IMR-90 (cell line): ENCODE results near the gene CUEDC2. TPM values are rescaled to one million over a fixed set of nuclear protein-coding genes. Genes with fewer than 3 reads are reported as not detected.

Experiments
- ATAC-seq: fragments of 200-7000 bp; cut with Tn5 transposase; 2 replicates; pipeline ENCODE4 v1.9.1; 2020; ENCODE audit warnings: low read depth, mild to moderate bottlenecking, moderate library complexity
- BruUV-seq: library from RNA; stranded (reverse); fragments of 400-500 nt; replicated peaks from 2 replicates; lab custom pipeline; 2021; lab: Mats Ljungman, UMichigan
- CTCF ChIA-PET: fragments of 300-600 bp; formaldehyde crosslinking; extraction: SDS; loops from one replicate; lab custom pipeline; 2021; ENCODE audit warnings: antibody characterized with exemption; lab: Yijun Ruan, JAX
- POLR2A ChIA-PET: fragments of 300-600 bp; sonication (Branson Sonifier 250); formaldehyde crosslinking; loops from one replicate; lab custom pipeline; 2022; ENCODE audit warnings: antibody characterized with exemption; ENCODE audit not compliant: unreplicated experiment; lab: Charles Lee
- DNase-seq: peaks from one replicate; pipeline ENCODE4 v3.0.0; 2013
- H2AFZ ChIP-seq: replicated peaks from 2 replicates; pipeline ENCODE3; 2013; ENCODE audit warnings: low read length, mild to moderate bottlenecking; ENCODE audit not compliant: poor library complexity
- H2AK5ac ChIP-seq: 2 replicates; pipeline ENCODE4 v1.6.1; 2013; ENCODE audit warnings: low read depth, low read length, inconsistent platforms
- H2AK9ac ChIP-seq: replicated peaks from 2 replicates; pipeline ENCODE3; 2013; ENCODE audit warnings: mild to moderate bottlenecking, low read depth, low read length, moderate library complexity; ENCODE audit not compliant: poor library complexity
- H2BK120ac ChIP-seq: 2 replicates; pipeline ENCODE4 v1.6.1; 2013; ENCODE audit warnings: low read depth, low read length, inconsistent platforms
- H2BK15ac ChIP-seq: 3 replicates; pipeline ENCODE4 v1.6.1; 2013; ENCODE audit warnings: low read depth, low read length, inconsistent platforms
- H2BK20ac ChIP-seq: 2 replicates; pipeline ENCODE4 v1.6.1; 2013; ENCODE audit warnings: low read depth, mild to moderate bottlenecking, inconsistent platforms, low read length, moderate library complexity
- H2BK5ac ChIP-seq: 2 replicates; pipeline ENCODE4 v1.6.1; 2013; ENCODE audit warnings: mild to moderate bottlenecking, low read depth, low read length, inconsistent platforms; ENCODE audit not compliant: poor library complexity, severe bottlenecking
- H3K14ac ChIP-seq: replicated peaks from 2 replicates; pipeline ENCODE4 v1.6.1; 2013; ENCODE audit warnings: low read depth, low read length, inconsistent platforms
- H3K18ac ChIP-seq: 2 replicates; pipeline ENCODE4 v1.6.1; 2013; ENCODE audit warnings: low read depth, low read length, control low read depth
- H3K23ac ChIP-seq: 2 replicates; pipeline ENCODE4 v1.6.1; 2013; ENCODE audit warnings: low read depth, low read length, inconsistent platforms
- H3K27ac ChIP-seq: 2 replicates; pipeline ENCODE4 v1.5.1; 2013; ENCODE audit warnings: mild to moderate bottlenecking, control low read depth, low read length; ENCODE audit not compliant: insufficient read depth
- H3K27me3 ChIP-seq: 2 replicates; pipeline ENCODE4 v1.6.1; 2013; ENCODE audit warnings: low read length; ENCODE audit not compliant: control insufficient read depth, insufficient read depth
- H3K36me3 ChIP-seq: 2 replicates; pipeline ENCODE4 v1.6.1; 2013; ENCODE audit warnings: low read length, mixed read lengths; ENCODE audit not compliant: control insufficient read depth, insufficient read depth
- H3K4ac ChIP-seq: 2 replicates; pipeline ENCODE4 v1.6.1; 2013; ENCODE audit warnings: low read depth, low read length, inconsistent platforms
- H3K4me1 ChIP-seq: 2 replicates; pipeline ENCODE4 v1.6.1; 2013; ENCODE audit warnings: low read length, mixed read lengths; ENCODE audit not compliant: control insufficient read depth, insufficient read depth
- H3K4me2 ChIP-seq: 2 replicates; pipeline ENCODE4 v1.6.1; 2013; ENCODE audit warnings: low read depth, mild to moderate bottlenecking, control low read depth, low read length, moderate library complexity
- H3K4me3 ChIP-seq: 2 replicates; pipeline ENCODE4 v1.5.1; 2013; ENCODE audit warnings: low read depth, mild to moderate bottlenecking, control low read depth, low read length, moderate library complexity; ENCODE audit not compliant: insufficient read depth
- H3K56ac ChIP-seq: 2 replicates; pipeline ENCODE4 v1.6.1; 2013; ENCODE audit warnings: low read length, inconsistent platforms; ENCODE audit not compliant: insufficient read depth; ENCODE audit errors: extremely low read depth
- H3K79me1 ChIP-seq, 2 experiments: 2 replicates each; pipeline ENCODE4 v1.6.1; 2013; ENCODE audit warnings: low read length in 2 of 2, inconsistent platforms in 1 of 2, low read depth in 1 of 2
- H3K9ac ChIP-seq: 2 replicates; pipeline ENCODE4 v1.6.1; 2013; ENCODE audit warnings: low read depth, low read length, control low read depth
- H3K9me1 ChIP-seq: 2 replicates; pipeline ENCODE4 v1.6.1; 2013; ENCODE audit warnings: low read length, inconsistent platforms; ENCODE audit not compliant: insufficient read depth
- H3K9me3 ChIP-seq: 2 replicates; pipeline ENCODE4 v1.6.1; 2013; ENCODE audit warnings: low read length; ENCODE audit not compliant: control insufficient read depth, insufficient read depth
- H4K20me1 ChIP-seq: 2 replicates; pipeline ENCODE4 v1.6.1; 2013; ENCODE audit warnings: low read length, inconsistent platforms; ENCODE audit not compliant: insufficient read depth
- H4K5ac ChIP-seq: 2 replicates; pipeline ENCODE4 v1.6.1; 2013; ENCODE audit warnings: mild to moderate bottlenecking, low read depth, low read length, control low read depth
- H4K8ac ChIP-seq, 2 experiments: 2 replicates each; pipeline ENCODE4 v1.6.1; 2013; ENCODE audit warnings: low read depth in 2 of 2, low read length in 2 of 2, control low read depth in 1 of 2, inconsistent platforms in 1 of 2
- H4K91ac ChIP-seq: 2 replicates; pipeline ENCODE4 v1.6.1; 2013; ENCODE audit warnings: low read depth, low read length, inconsistent platforms; ENCODE audit not compliant: insufficient read depth
- CEBPB ChIP-seq: IDR thresholded peaks from 2 replicates; pipeline ENCODE4 v1.6.1; 2012; ENCODE audit warnings: low read depth, low read length, improper control_type of control experiment
- RCOR1 ChIP-seq: IDR thresholded peaks from 2 replicates; pipeline ENCODE4 v1.6.1; 2012; ENCODE audit warnings: mild to moderate bottlenecking, low read length, improper control_type of control experiment; ENCODE audit not compliant: insufficient replicate concordance
- WGBS, 2 experiments: methylation state at CpG; one replicate each; pipeline versions ENCODE4 v1.1.5 to v1.1.7; 2013; ENCODE audit warnings: missing lambda C conversion rate in 2 of 2; ENCODE audit not compliant: insufficient read length in 1 of 2; ENCODE audit errors: extremely low coverage in 2 of 2; 5-methylcytosine and 5-hydroxymethylcytosine counted together
- dilution Hi-C: fragments of 300-500 bp; cut with HindIII; formaldehyde crosslinking; loops from one replicate; pipeline ENCODE4 v1.14.3; 2018; ENCODE audit warnings: low sequenced_read_pairs; ENCODE audit not compliant: unreplicated experiment
- in situ Hi-C: fragments of 300-500 bp; cut with MboI; formaldehyde crosslinking; loops from 3 replicates; pipeline ENCODE4 v1.14.3; 2019; ENCODE audit warnings: low sequenced_read_pairs, inconsistent platforms, mixed read lengths
- intact Hi-C: fragments of 100-400 bp; cut with micrococcal nuclease; formaldehyde crosslinking; loops from 2 replicates; pipeline ENCODE4 v1.10.0; 2022
- polyA plus RNA-seq, 3 experiments: library from polyadenylated mRNA; depleted of rRNA; stranded (reverse); fragments of >200 nt; gene quantifications; 2 replicates each; pipeline ENCODE4 v1.2.3, GENCODE V29; 2012; ENCODE audit warnings: low replicate concordance in 1 of 3
- total RNA-seq: library from RNA; depleted of rRNA; stranded (reverse); fragments of >200 nt; gene quantifications from 2 replicates; pipeline ENCODE4 v1.2.3, GENCODE V29; 2012

CUEDC2 gene
- total and polyA plus RNA-seq, 2 of the 4 experiments (the other 2 are of a cell fraction): 55.7 to 84.9 TPM

- H3K4me3 ChIP-seq: no peak overlapping the region
- WGBS, 2 experiments: 100% methylated on average over 2 of the region's 14 CpGs; no CpG with 5 or more reads in 1 of the 2 experiments
- H2AFZ ChIP-seq: no peak overlapping the region
- ATAC-seq (no peak), DNase-seq (no peak)
- in situ Hi-C loops: no loop called here
- ChIA-PET CTCF (no interaction called here), POLR2A (no interaction called here)
- peak; percentile 53; the same call in 1 of the 2 replicates for TF ChIP-seq CEBPB
- TF ChIP-seq RCOR1: no peak
- H3K4ac ChIP-seq: no peak overlapping the region
- peaks cover 10% of the 10 kb centered on the region for H3K9me1 ChIP-seq
- intact Hi-C loops: loop anchor here (5.0 to 10.0 kb wide), 2 partner anchors 185 to 247 kb away; partner anchors contain the start of gene TRIM8
- no peak overlapping the region for H3K4me2 ChIP-seq
- no peak overlapping the region for H4K91ac ChIP-seq
- H4K20me1 ChIP-seq: peaks cover 3% of the 10 kb centered on the region; the same call in 1 of the 2 replicates
- no peak overlapping the region for H2BK20ac ChIP-seq
- peaks cover 17% of the 10 kb centered on the region for H3K4me1 ChIP-seq
- H3K23ac ChIP-seq: no peak overlapping the region
- peaks cover 26 to 38% of the 10 kb centered on the region in 2 experiments for H3K79me1 ChIP-seq
- dilution Hi-C loops: no loop called here
- no peak overlapping the region for H3K18ac ChIP-seq
- no peak overlapping the region for H3K14ac ChIP-seq
- no peak overlapping the region for H2AK5ac ChIP-seq
- H3K56ac ChIP-seq: no peak overlapping the region
- no peaks in the 10 kb centered on the region for H3K27me3 ChIP-seq
- BruUV-seq: no TSS peak
- no peak overlapping the region for H3K9ac ChIP-seq
- H3K36me3 ChIP-seq: peaks cover 21% of the 10 kb centered on the region; the same call in 1 of the 2 replicates
- no peak overlapping the region for H4K5ac ChIP-seq
- H3K9me3 ChIP-seq: no peaks in the 10 kb centered on the region
- H4K8ac ChIP-seq: no peak overlapping the region
- no peak overlapping the region for H2BK120ac ChIP-seq
- no peak overlapping the region for H2BK15ac ChIP-seq
- H3K27ac ChIP-seq: no peak overlapping the region
- no peak overlapping the region for H2AK9ac ChIP-seq
- H2BK5ac ChIP-seq: no peak overlapping the region
Observed at GRCh38 chr10:102397222-102398171, 34.9 kb downstream of the CUEDC2 start.
